ENCODE results near the gene PLA2G4B.

Gene PLA2G4B

GRCh38 chr15:41842229-41842628 lies 3.6 kb downstream of the PLA2G4B start:
- Histone ChIP-seq H3K4me3 (ENCODE audit: low read length) (no peak overlapping the region), H3K9ac (ENCODE audit: low read length) (no peak overlapping the region), H3K27me3 (replicated peaks; ENCODE audit: control insufficient read depth, insufficient read depth, low read length) (no peaks in the 10 kb centered on the region), H3K9me3 (ENCODE audit: control insufficient read depth, low read length) (no peaks in the 10 kb centered on the region), H3K36me3 (ENCODE audit: control insufficient read depth, insufficient read depth, low read length, severe bottlenecking) (peaks cover 14% of the 10 kb centered on the region), H3K4me1 (ENCODE audit: control insufficient read depth, insufficient read depth, low read length) (peaks cover 3% of the 10 kb centered on the region)
- no peak for DNase-seq (ENCODE audit: low read depth)

DNA sequence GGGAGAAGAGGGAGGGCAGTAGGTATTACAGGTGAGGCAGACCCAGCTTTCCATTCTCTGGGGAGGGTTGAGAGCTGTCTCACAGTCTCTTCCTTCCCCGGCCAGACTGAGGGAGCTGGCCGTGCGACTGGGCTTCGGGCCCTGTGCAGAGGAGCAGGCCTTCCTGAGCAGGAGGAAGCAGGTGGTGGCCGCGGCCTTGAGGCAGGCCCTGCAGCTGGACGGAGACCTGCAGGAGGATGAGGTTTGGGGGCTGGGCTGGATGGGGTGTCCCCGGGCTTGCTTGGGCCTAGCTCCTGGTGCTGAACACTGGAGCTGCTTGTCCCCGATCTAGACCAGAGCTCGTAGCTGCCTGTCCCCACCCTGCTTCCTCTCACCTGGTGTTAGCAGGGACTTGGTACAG lies 4.9 kb downstream of the PLA2G4B start:
- Histone ChIP-seq H3K36me3 (ENCODE audit: control insufficient read depth, insufficient read depth, low read length, severe bottlenecking) (peaks cover 27% of the 10 kb centered on the region), H3K9ac (ENCODE audit: low read length) (no peak overlapping the region), H3K4me3 (ENCODE audit: low read length) (no peak overlapping the region), H3K4me1 (ENCODE audit: control insufficient read depth, insufficient read depth, low read length) (peaks cover 3% of the 10 kb centered on the region), H3K9me3 (ENCODE audit: control insufficient read depth, low read length) (no peaks in the 10 kb centered on the region), H3K27me3 (replicated peaks; ENCODE audit: control insufficient read depth, insufficient read depth, low read length) (no peaks in the 10 kb centered on the region)
- DNase-seq (ENCODE audit: low read depth) = no peak

- peaks cover 31% of the 10 kb centered on the region for H3K36me3 ChIP-seq (ENCODE audit: control insufficient read depth, insufficient read depth, low read length, severe bottlenecking)
- peaks cover 3% of the 10 kb centered on the region for H3K4me1 ChIP-seq (ENCODE audit: control insufficient read depth, insufficient read depth, low read length)
- no peaks in the 10 kb centered on the region for H3K9me3 ChIP-seq (ENCODE audit: control insufficient read depth, low read length)
- no peak overlapping the region for H3K9ac ChIP-seq (ENCODE audit: low read length)
- no peak for DNase-seq (ENCODE audit: low read depth)
- H3K27me3 ChIP-seq (replicated peaks; ENCODE audit: control insufficient read depth, insufficient read depth, low read length) = peaks cover 4% of the 10 kb centered on the region
- no peak overlapping the region for H3K4me3 ChIP-seq (ENCODE audit: low read length)
Observed at GRCh38 chr15:41844814-41845213, 6.2 kb downstream of the PLA2G4B start.

- no peak overlapping the region for H3K9ac ChIP-seq (ENCODE audit: low read length)
- peaks cover 31% of the 10 kb centered on the region for H3K36me3 ChIP-seq (ENCODE audit: control insufficient read depth, insufficient read depth, low read length, severe bottlenecking)
- DNase-seq (ENCODE audit: low read depth) = no peak
- no peaks in the 10 kb centered on the region for H3K4me1 ChIP-seq (ENCODE audit: control insufficient read depth, insufficient read depth, low read length)
- H3K27me3 ChIP-seq (replicated peaks; ENCODE audit: control insufficient read depth, insufficient read depth, low read length) = peaks cover 18% of the 10 kb centered on the region
- no peak overlapping the region for H3K4me3 ChIP-seq (ENCODE audit: low read length)
- no peaks in the 10 kb centered on the region for H3K9me3 ChIP-seq (ENCODE audit: control insufficient read depth, low read length)
Observed at GRCh38 chr15:41847206-41847605, 8.6 kb downstream of the PLA2G4B start.

DNA sequence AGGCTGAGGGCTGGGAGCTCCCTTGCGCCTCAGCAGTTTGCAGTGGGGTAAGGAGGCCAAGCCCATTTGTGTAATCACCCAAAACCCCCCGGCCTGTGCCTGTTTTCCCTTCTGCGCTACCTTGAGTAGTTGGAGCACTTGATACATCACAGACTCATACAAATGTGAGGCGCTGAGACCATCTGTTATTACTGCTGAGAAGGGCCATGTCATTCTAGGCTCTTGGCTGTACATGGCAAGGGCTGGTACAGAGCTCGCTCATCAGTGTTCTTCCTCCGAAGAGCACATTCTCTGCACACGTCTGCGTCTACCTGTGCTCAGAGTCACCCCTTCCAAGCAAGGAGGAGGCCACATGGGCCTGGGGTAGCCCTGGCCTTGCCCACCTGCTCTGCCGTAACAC lies 9.3 kb downstream of the PLA2G4B start:
- Histone ChIP-seq H3K4me1 (ENCODE audit: control insufficient read depth, insufficient read depth, low read length) (no peaks in the 10 kb centered on the region), H3K9ac (ENCODE audit: low read length) (no peak overlapping the region), H3K9me3 (ENCODE audit: control insufficient read depth, low read length) (no peaks in the 10 kb centered on the region), H3K27me3 (replicated peaks; ENCODE audit: control insufficient read depth, insufficient read depth, low read length) (peaks cover 26% of the 10 kb centered on the region), H3K4me3 (ENCODE audit: low read length) (no peak overlapping the region), H3K36me3 (ENCODE audit: control insufficient read depth, insufficient read depth, low read length, severe bottlenecking) (peaks cover 31% of the 10 kb centered on the region)
- no peak for DNase-seq (ENCODE audit: low read depth)

- DNase-seq (ENCODE audit: low read depth) = no peak
- Histone ChIP-seq H3K4me1 (ENCODE audit: control insufficient read depth, insufficient read depth, low read length) (no peaks in the 10 kb centered on the region), H3K9me3 (ENCODE audit: control insufficient read depth, low read length) (no peaks in the 10 kb centered on the region), H3K9ac (ENCODE audit: low read length) (no peak overlapping the region), H3K36me3 (ENCODE audit: control insufficient read depth, insufficient read depth, low read length, severe bottlenecking) (peaks cover 26% of the 10 kb centered on the region), H3K4me3 (ENCODE audit: low read length) (no peak overlapping the region), H3K27me3 (replicated peaks; ENCODE audit: control insufficient read depth, insufficient read depth, low read length) (peaks cover 28% of the 10 kb centered on the region)
Observed at GRCh38 chr15:41848631-41849030, 10.0 kb downstream of the PLA2G4B start.

DNA sequence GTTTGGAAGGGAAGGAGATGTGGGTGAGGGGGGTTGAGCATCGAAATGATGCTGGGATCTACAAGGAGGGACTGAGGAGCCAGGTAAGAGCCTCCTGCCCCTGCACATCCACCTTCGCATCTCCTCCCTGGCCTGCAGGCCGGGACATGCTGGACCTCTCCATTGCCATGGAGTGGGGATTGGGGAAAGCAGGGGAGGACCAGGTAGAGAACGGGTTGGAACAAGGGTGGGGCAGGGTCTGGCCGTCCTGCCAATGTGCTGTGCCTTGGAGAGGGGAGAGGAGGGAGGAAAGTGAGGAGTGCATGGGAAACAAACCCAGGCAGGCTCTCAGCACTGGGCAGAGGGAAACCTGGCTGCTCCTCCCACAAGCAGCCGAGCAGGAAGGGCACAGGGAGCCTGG lies 10.6 kb downstream of the PLA2G4B start:
- Histone ChIP-seq H3K9me3 (ENCODE audit: control insufficient read depth, low read length) (no peaks in the 10 kb centered on the region), H3K27me3 (replicated peaks; ENCODE audit: control insufficient read depth, insufficient read depth, low read length) (peaks cover 34% of the 10 kb centered on the region), H3K4me3 (ENCODE audit: low read length) (no peak overlapping the region), H3K36me3 (ENCODE audit: control insufficient read depth, insufficient read depth, low read length, severe bottlenecking) (peaks cover 26% of the 10 kb centered on the region), H3K9ac (ENCODE audit: low read length) (no peak overlapping the region), H3K4me1 (ENCODE audit: control insufficient read depth, insufficient read depth, low read length) (no peaks in the 10 kb centered on the region)
- DNase-seq (ENCODE audit: low read depth) = no peak

- Histone ChIP-seq H3K36me3 (ENCODE audit: control insufficient read depth, insufficient read depth, low read length, severe bottlenecking) (peaks cover 26% of the 10 kb centered on the region), H3K4me1 (ENCODE audit: control insufficient read depth, insufficient read depth, low read length) (no peaks in the 10 kb centered on the region), H3K4me3 (ENCODE audit: low read length) (no peak overlapping the region), H3K9ac (ENCODE audit: low read length) (no peak overlapping the region), H3K9me3 (ENCODE audit: control insufficient read depth, low read length) (no peaks in the 10 kb centered on the region), H3K27me3 (replicated peaks; ENCODE audit: control insufficient read depth, insufficient read depth, low read length) (peaks cover 40% of the 10 kb centered on the region)
- DNase-seq (ENCODE audit: low read depth) = no peak
Observed at GRCh38 chr15:41849861-41850260, 11.2 kb downstream of the PLA2G4B start.

- no peaks in the 10 kb centered on the region for H3K9me3 ChIP-seq (ENCODE audit: control insufficient read depth, low read length)
- H3K36me3 ChIP-seq (ENCODE audit: control insufficient read depth, insufficient read depth, low read length, severe bottlenecking) = peaks cover 26% of the 10 kb centered on the region
- DNase-seq (ENCODE audit: low read depth) = peak; percentile 2
Observed at GRCh38 chr15:41850482-41851166, 12.0 kb downstream of the PLA2G4B start.

GRCh38 chr15:41851167-41851523 lies 12.5 kb downstream of the PLA2G4B start:
- Histone ChIP-seq H3K4me3 (ENCODE audit: low read length) (no peak overlapping the region), H3K4me1 (ENCODE audit: control insufficient read depth, insufficient read depth, low read length) (no peaks in the 10 kb centered on the region), H3K27me3 (replicated peaks; ENCODE audit: control insufficient read depth, insufficient read depth, low read length) (peaks cover 51% of the 10 kb centered on the region), H3K9me3 (ENCODE audit: control insufficient read depth, low read length) (no peaks in the 10 kb centered on the region), H3K36me3 (ENCODE audit: control insufficient read depth, insufficient read depth, low read length, severe bottlenecking) (peaks cover 26% of the 10 kb centered on the region), H3K9ac (ENCODE audit: low read length) (no peak overlapping the region)
- no peak for DNase-seq (ENCODE audit: low read depth)

More at GRCh38 chr15:41850482-41851166, 12.0 kb downstream of the PLA2G4B start:
- H3K4me3 ChIP-seq (ENCODE audit: low read length) = no peak overlapping the region
- H3K9ac ChIP-seq (ENCODE audit: low read length) = no peak overlapping the region
- peaks cover 47% of the 10 kb centered on the region for H3K27me3 ChIP-seq (replicated peaks; ENCODE audit: control insufficient read depth, insufficient read depth, low read length)
- H3K4me1 ChIP-seq (ENCODE audit: control insufficient read depth, insufficient read depth, low read length) = no peaks in the 10 kb centered on the region

GRCh38 chr15:41851755-41852370 lies 13.2 kb downstream of the PLA2G4B start:
- Histone ChIP-seq H3K9ac (ENCODE audit: low read length) (no peak overlapping the region), H3K9me3 (ENCODE audit: control insufficient read depth, low read length) (no peaks in the 10 kb centered on the region), H3K4me1 (ENCODE audit: control insufficient read depth, insufficient read depth, low read length) (no peaks in the 10 kb centered on the region), H3K4me3 (ENCODE audit: low read length) (no peak overlapping the region), H3K36me3 (ENCODE audit: control insufficient read depth, insufficient read depth, low read length, severe bottlenecking) (peaks cover 20% of the 10 kb centered on the region), H3K27me3 (replicated peaks; ENCODE audit: control insufficient read depth, insufficient read depth, low read length) (peaks cover 51% of the 10 kb centered on the region)
- DNase-seq (ENCODE audit: low read depth) = no peak

All from adipocyte (in vitro differentiated cells).